ENCODE measurements around the gene CENPP. TPM values are rescaled to one million over a fixed set of nuclear protein-coding genes. Genes with fewer than 3 reads are reported as not detected.
A peak's percentile ranks its signal among the peaks of the same experiment; 100 is the strongest.

Gene CENPP
- total RNA-seq, 2 donors from 2014 or later, result 22.3 to 26.4 TPM

DNA sequence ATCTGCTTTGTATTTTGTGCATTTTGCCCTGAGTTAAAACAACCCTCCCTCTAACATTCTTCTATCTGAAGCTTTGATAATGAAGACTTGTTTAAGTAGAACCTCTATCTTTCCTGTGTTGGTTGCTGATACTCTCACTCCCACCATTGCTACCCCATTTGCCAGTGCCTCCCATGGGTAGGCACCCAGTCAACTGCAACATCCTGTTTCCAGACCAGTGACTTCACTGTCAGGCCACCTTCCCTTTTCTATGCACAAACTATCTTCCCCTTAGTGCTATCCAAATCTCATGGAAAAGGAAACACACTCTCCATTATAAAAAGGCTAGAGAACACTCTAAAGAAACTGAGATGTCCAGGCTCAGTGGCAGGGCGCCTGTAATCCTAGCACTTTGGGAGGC, 26.6 kb upstream of the CENPP start:
- DNase-seq (ENCODE audit: low spot score in 2 of 2) (no peak), ATAC-seq (no peak)
- peaks cover 5 to 16% of the 10 kb centered on the region in 2 donors for H3K36me3 Mint-ChIP-seq
- no peaks in the 10 kb centered on the region for H3K9me3 Mint-ChIP-seq
- peak overlapping the region in 1 of 2 donors; percentile 4 for H3K27ac Mint-ChIP-seq

DNA sequence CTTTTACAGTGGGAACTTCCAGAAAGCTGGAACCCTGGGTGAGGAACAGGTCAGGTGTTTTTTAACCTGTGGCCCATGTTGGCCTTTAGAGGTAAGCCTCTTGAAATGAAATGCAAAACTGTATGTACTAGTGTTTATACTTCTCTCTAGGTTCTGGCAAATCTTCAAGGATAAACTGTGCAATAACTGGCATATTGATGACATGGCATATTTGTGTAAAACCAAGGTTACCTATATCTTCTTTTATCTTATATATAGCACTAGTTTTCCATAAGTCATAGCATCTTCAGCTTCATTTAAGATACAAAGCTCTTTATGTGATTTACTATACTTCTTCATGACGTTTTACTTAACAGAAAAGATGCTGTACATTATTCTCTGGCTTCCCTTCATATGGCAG, 24.8 kb upstream of the CENPP start:
- no peak for ATAC-seq
- DNase-seq (ENCODE audit: low spot score in 2 of 2), result no peak
- no peak overlapping the region for H3K27ac Mint-ChIP-seq
- H3K9me3 Mint-ChIP-seq, result no peaks in the 10 kb centered on the region
- H3K36me3 Mint-ChIP-seq, result peaks cover 15 to 16% of the 10 kb centered on the region in 2 donors

DNA sequence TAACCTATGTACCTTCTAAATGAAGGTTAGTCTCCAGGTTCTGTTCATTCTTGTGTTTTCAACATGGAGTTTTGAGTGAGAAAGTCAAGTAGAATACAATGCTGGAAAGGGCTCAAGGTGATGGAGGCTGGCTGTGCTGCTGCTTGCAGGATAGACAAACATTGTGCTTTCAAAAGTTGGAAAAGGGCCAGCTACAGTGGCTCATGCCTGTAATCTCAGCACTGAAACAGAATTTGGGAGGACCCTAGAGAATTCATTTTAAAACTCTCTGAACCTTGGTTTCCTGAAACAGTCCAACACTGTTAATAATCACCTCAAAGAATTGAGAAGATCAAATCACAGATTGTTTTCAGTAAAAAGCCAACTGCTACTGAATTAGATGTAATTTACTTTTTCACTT, 16.9 kb upstream of the CENPP start:
- no peaks in the 10 kb centered on the region for H3K9me3 Mint-ChIP-seq
- ATAC-seq (no peak), DNase-seq (ENCODE audit: low spot score in 2 of 2) (no peak)
- H3K27ac Mint-ChIP-seq, result peak overlapping the region in 1 of 2 donors; percentile 39
- H3K36me3 Mint-ChIP-seq, result peaks cover 30 to 33% of the 10 kb centered on the region in 2 donors

- ATAC-seq (no peak), DNase-seq (ENCODE audit: low spot score in 2 of 2) (no peak)
- Mint-ChIP-seq H3K36me3 (peaks cover 34 to 39% of the 10 kb centered on the region in 2 donors), H3K9me3 (no peaks in the 10 kb centered on the region), H3K27ac (no peak overlapping the region)
These were observed 15.2 kb upstream of the CENPP start for GRCh38 chr9:92310562-92310961.

GRCh38 chr9:92312887-92313623, 12.7 kb upstream of the CENPP start:
- ATAC-seq, result no peak
- no peak for DNase-seq (ENCODE audit: low spot score in 2 of 2)
- peaks cover 33 to 53% of the 10 kb centered on the region in 2 donors for H3K36me3 Mint-ChIP-seq
- H3K9me3 Mint-ChIP-seq, result no peaks in the 10 kb centered on the region
- peak overlapping the region; percentile 73 to 90 for H3K27ac Mint-ChIP-seq

- H3K9me3 Mint-ChIP-seq, result no peaks in the 10 kb centered on the region
- H3K27ac Mint-ChIP-seq, result peak overlapping the region; percentile 73 to 90
- DNase-seq (ENCODE audit: low spot score in 2 of 2) (no peak), ATAC-seq (no peak)
- peaks cover 36 to 51% of the 10 kb centered on the region in 2 donors for H3K36me3 Mint-ChIP-seq
These were observed 12.1 kb upstream of the CENPP start for GRCh38 chr9:92313624-92314012.

DNA sequence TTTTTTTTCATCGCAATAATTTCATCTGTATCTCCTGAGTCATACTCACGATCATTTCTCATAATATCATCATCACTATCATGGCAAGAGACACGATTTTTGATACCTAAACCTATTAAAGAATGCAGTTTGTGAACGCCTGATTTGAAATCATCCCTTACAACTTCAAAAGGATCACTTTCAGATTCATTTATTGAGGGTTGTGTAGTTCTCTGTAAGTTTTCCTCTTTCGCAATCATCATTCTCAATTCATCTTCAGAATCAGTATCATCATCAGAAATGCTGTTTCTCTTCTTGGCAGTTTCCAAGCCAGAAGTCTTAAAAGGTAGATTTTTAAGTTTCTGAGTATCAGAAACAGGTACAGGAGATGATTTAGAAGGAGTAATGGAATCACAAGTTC, 10.3 kb upstream of the CENPP start:
- H3K27ac Mint-ChIP-seq, result peak overlapping the region in 1 of 2 donors; percentile 56

DNA sequence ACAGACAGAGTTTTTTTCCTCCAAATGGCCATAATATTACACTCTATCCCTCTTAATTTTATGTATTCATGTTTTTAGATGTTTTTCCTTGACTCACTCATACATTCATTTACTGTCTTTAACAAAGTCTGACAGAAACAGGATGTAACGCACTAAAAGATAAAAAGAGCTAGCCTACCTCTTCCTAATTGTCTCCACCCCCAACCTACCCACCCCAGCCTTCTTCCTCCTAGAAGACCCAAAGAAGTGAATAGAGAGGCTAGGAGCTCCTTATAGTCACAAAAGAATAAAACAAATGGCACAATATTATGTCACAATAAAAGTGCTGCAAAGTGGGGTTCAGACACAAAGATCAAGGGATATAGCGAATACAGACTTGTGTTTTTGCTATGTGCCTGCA, 1.3 kb upstream of the CENPP start:
- Mint-ChIP-seq H3K27ac (peak overlapping the region; percentile 96 to 100), H3K36me3 (peaks cover 21 to 24% of the 10 kb centered on the region in 2 donors), H3K9me3 (no peaks in the 10 kb centered on the region)
- DNase-seq (ENCODE audit: low spot score in 2 of 2) (no peak), ATAC-seq (no peak)

More for the DNA sequence above, 10.3 kb upstream of the CENPP start:
- no peaks in the 10 kb centered on the region for H3K9me3 Mint-ChIP-seq
- no peak for DNase-seq (ENCODE audit: low spot score in 2 of 2)
- ATAC-seq, result peak; percentile 22 to 66
- H3K36me3 Mint-ChIP-seq, result peaks cover 36 to 42% of the 10 kb centered on the region in 2 donors

- ATAC-seq (peak; percentile 32 to 47), DNase-seq (ENCODE audit: low spot score in 2 of 2) (no peak)
- no peaks in the 10 kb centered on the region for H3K9me3 Mint-ChIP-seq
- peak overlapping the region; percentile 96 to 100 for H3K27ac Mint-ChIP-seq
- peaks cover 21 to 23% of the 10 kb centered on the region in 2 donors for H3K36me3 Mint-ChIP-seq
These were observed 874 bp upstream of the CENPP start for GRCh38 chr9:92324889-92325268.

DNA sequence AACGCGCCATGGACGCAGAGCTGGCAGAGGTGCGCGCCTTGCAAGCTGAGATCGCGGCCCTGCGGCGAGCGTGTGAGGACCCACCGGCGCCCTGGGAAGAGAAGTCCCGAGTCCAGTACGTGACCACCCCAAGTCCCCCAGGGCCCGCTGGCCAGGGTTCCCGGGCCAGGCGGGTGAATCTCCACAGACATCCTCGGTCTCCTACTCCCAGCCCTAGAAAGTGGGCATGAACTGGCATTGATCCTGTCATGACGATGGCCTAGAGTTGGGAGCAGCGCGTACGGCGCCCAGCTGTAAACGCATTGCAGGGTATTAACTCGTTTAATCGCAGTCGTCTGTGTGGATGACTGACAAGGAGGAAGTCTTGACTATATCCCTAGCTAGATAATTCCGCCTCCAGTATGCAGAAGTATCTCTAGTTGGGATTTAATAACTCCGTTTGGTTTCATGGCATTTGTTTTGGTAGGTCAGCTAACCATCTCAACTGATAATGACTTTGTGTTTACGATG, 293 bp downstream of the CENPP start:
- peak in 1 of 2 donors; percentile 3 for ATAC-seq
- Mint-ChIP-seq H3K9me3 (no peaks in the 10 kb centered on the region), H3K27ac (peak overlapping the region; percentile 89 to 96), H3K36me3 (peaks cover 16 to 20% of the 10 kb centered on the region in 2 donors)
- DNase-seq (ENCODE audit: low spot score in 2 of 2), result no peak

- no peak for DNase-seq (ENCODE audit: low spot score in 2 of 2)
- ATAC-seq, result no peak
- Mint-ChIP-seq H3K9me3 (no peaks in the 10 kb centered on the region), H3K36me3 (peaks cover 9 to 20% of the 10 kb centered on the region in 2 donors), H3K27ac (peak overlapping the region; percentile 27 to 96)
These were observed 1.6 kb downstream of the CENPP start for GRCh38 chr9:92327283-92327850.

- ATAC-seq (no peak), DNase-seq (ENCODE audit: low spot score in 2 of 2) (no peak)
- no peak overlapping the region for H3K27ac Mint-ChIP-seq
- peaks cover 9 to 24% of the 10 kb centered on the region in 2 donors for H3K36me3 Mint-ChIP-seq
- H3K9me3 Mint-ChIP-seq, result no peaks in the 10 kb centered on the region
These were observed 2.5 kb downstream of the CENPP start for GRCh38 chr9:92328225-92328624.

GRCh38 chr9:92332577-92333281, 7.0 kb downstream of the CENPP start:
- ATAC-seq (no peak), DNase-seq (ENCODE audit: low spot score in 2 of 2) (no peak)
- no peaks in the 10 kb centered on the region for H3K9me3 Mint-ChIP-seq
- no peak overlapping the region for H3K27ac Mint-ChIP-seq
- peaks cover 0 to 6% of the 10 kb centered on the region in 2 donors for H3K36me3 Mint-ChIP-seq

DNA sequence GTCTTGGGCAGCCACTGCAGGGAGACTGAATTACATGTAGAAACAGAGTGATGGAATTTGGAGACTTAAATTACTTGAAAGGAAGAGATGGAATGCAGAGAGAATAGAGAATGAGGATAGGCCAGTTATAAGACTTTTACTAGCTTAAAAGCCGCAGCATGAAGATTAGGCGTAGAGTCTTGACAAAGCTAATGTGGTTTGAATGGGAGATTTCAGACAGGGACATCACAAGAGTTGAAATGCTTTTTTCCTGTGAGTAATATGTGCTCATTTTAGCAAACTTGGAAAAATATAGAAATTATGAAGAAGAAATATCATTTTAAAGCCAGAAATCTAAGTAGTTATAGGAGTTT, 7.5 kb downstream of the CENPP start:
- ATAC-seq (no peak), DNase-seq (ENCODE audit: low spot score in 2 of 2) (no peak)
- H3K27ac Mint-ChIP-seq, result no peak overlapping the region
- peaks cover 1 to 6% of the 10 kb centered on the region in 2 donors for H3K36me3 Mint-ChIP-seq
- no peaks in the 10 kb centered on the region for H3K9me3 Mint-ChIP-seq

- peaks cover 31 to 41% of the 10 kb centered on the region in 2 donors for H3K36me3 Mint-ChIP-seq
- H3K27ac Mint-ChIP-seq, result peak overlapping the region in 1 of 2 donors; percentile 27
- H3K9me3 Mint-ChIP-seq, result peaks cover 0 to 8% of the 10 kb centered on the region in 2 donors
- ATAC-seq (no peak), DNase-seq (ENCODE audit: low spot score in 2 of 2) (no peak)
These were observed 15.8 kb downstream of the CENPP start for GRCh38 chr9:92341578-92341977.

- DNase-seq (ENCODE audit: low spot score in 2 of 2), result no peak
- ATAC-seq, result no peak
- Mint-ChIP-seq H3K36me3 (peaks cover 31 to 41% of the 10 kb centered on the region in 2 donors), H3K27ac (no peak overlapping the region), H3K9me3 (peaks cover 0 to 8% of the 10 kb centered on the region in 2 donors)
These were observed 17.2 kb downstream of the CENPP start for GRCh38 chr9:92342825-92343488.

DNA sequence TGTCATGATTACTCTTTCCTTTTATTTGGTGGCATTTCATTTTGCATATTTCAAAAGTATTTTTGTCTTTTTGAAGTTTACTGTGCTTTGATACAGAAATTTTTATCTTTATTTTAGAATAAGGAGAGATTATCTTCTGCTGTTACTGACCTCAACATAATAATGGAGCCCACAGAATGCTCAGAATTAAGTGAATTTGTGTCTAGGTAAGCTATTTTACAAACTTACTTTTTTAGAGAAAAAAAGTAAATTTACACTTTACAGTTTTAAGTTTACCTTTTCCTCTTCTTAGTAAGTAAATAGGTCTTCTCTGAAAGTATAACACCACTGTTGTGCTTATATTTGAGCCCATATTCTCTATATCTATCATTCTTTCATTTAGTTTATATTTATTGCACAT, 19.8 kb downstream of the CENPP start:
- Mint-ChIP-seq H3K27ac (no peak overlapping the region), H3K36me3 (peaks cover 16% of the 10 kb centered on the region in 2 donors), H3K9me3 (peaks cover 0 to 4% of the 10 kb centered on the region in 2 donors)
- ATAC-seq (no peak), DNase-seq (ENCODE audit: low spot score in 2 of 2) (no peak)
